Measurements from ENCODE around the gene PHYHD1. TPM values are rescaled to one million over a fixed set of nuclear protein-coding genes. Genes with fewer than 3 reads are reported as not detected.
A peak's percentile ranks its signal among the peaks of the same experiment; 100 is the strongest.

PHYHD1 gene
- polyA plus RNA-seq, 1 of the 3 experiments (the other 2 are of a cell fraction): not detected

GRCh38 chr9:128884164-128884563, 36.6 kb upstream of the PHYHD1 start:
- TF ChIP-seq CHD2 (IDR thresholded peaks at IDR 0.05; ENCODE audit: low read length, partially characterized antibody) (no peak), TEAD4 (IDR thresholded peaks at IDR 0.05; ENCODE audit: borderline replicate concordance, insufficient read depth) (no peak), MEF2A (IDR thresholded peaks at IDR 0.05; ENCODE audit: borderline replicate concordance, low read depth) (no peak), YY1 (IDR thresholded peaks at IDR 0.05; ENCODE audit: low read depth) (no peak), FOSL2 (IDR thresholded peaks at IDR 0.05; ENCODE audit: borderline replicate concordance, low read depth) (no peak), RAD21 (IDR thresholded peaks at IDR 0.05; ENCODE audit: low read length) (no peak), ZBTB33 (IDR thresholded peaks at IDR 0.05; ENCODE audit: borderline replicate concordance, low read depth) (no peak), EZH2phosphoT487 (IDR thresholded peaks at IDR 0.05; ENCODE audit: borderline replicate concordance, low read depth) (no peak), EP300 (IDR thresholded peaks at IDR 0.05; ENCODE audit: borderline replicate concordance in 1 of 2, low read depth in 1 of 2, low read length in 1 of 2) (no peak), TAF1 (IDR thresholded peaks at IDR 0.05; ENCODE audit: borderline replicate concordance, low read depth, low read length) (no peak), NFIC (IDR thresholded peaks at IDR 0.05; ENCODE audit: borderline replicate concordance) (no peak), FOXM1 (IDR thresholded peaks at IDR 0.05; ENCODE audit: low read depth) (no peak)
- Histone ChIP-seq H4K20me1 (ENCODE audit: insufficient read depth) (no peaks in the 10 kb centered on the region; the same call in 1 of the 2 replicates), H3K4me1 (ENCODE audit: control insufficient read depth in 1 of 2, insufficient read depth in 2 of 2, low read depth in 1 of 2, low read length in 1 of 2) (peaks cover 13 to 16% of the 10 kb centered on the region in 2 experiments; a peak in 2 of 4 replicates), H3K9me3 (no peaks in the 10 kb centered on the region), H3F3A (replicated peaks; ENCODE audit: insufficient read depth) (peaks cover 15% of the 10 kb centered on the region), H3K9me2 (no peaks in the 10 kb centered on the region), H2AFZ (ENCODE audit: low read depth) (no peak overlapping the region), H3K27me3 (ENCODE audit: insufficient read depth) (no peaks in the 10 kb centered on the region), H3K79me2 (ENCODE audit: insufficient read depth) (peaks cover 96% of the 10 kb centered on the region), H3K4me2 (peak overlapping the region; percentile 85), H3K4me3 (ENCODE audit: low read depth in 2 of 2, low read length in 1 of 2) (peak overlapping the region in 1 of 2 experiments; percentile 100; a peak in 1 of 4 replicates), H3K36me3 (replicated peaks in 1 of 2; ENCODE audit: control insufficient read depth in 1 of 2, insufficient read depth in 2 of 2, low read length in 1 of 2) (peaks cover 8 to 13% of the 10 kb centered on the region in 2 experiments), H3K27ac (ENCODE audit: low read depth in 2 of 2, low read length in 1 of 2) (no peak overlapping the region), H3K9ac (no peak overlapping the region)
- ChIA-PET POLR2A (no interaction called here), CTCF (interaction anchor here (0.9 to 1.0 kb wide), 2 partner anchors 32 to 44 kb away, joined by 3 to 4 read pairs; no protein-coding TSS in a partner anchor)
- no peak for DNase-seq
- 92% methylated on average over 2 of the region's 2 CpGs for WGBS (ENCODE audit: low lambda C conversion rate)

GRCh38 chr9:128885376-128885775, 35.4 kb upstream of the PHYHD1 start:
- H3K9me2 ChIP-seq: no peaks in the 10 kb centered on the region
- H3K79me2 ChIP-seq (ENCODE audit: insufficient read depth): peaks cover 96% of the 10 kb centered on the region
- no peak overlapping the region for H3K4me2 ChIP-seq
- no peak overlapping the region for H2AFZ ChIP-seq (ENCODE audit: low read depth)
- peaks cover 8 to 14% of the 10 kb centered on the region in 2 experiments for H3K36me3 ChIP-seq (replicated peaks in 1 of 2; ENCODE audit: control insufficient read depth in 1 of 2, insufficient read depth in 2 of 2, low read length in 1 of 2)
- no peak for DNase-seq
- ChIA-PET CTCF (interaction anchor here (1.2 to 1.8 kb wide), 2 partner anchors 43 to 58 kb away, joined by 3 to 5 read pairs; no protein-coding TSS in a partner anchor), POLR2A (no interaction called here)
- no peak overlapping the region for H3K27ac ChIP-seq (ENCODE audit: low read depth in 2 of 2, low read length in 1 of 2)
- H3K9me3 ChIP-seq: no peaks in the 10 kb centered on the region
- no peak overlapping the region for H3K4me3 ChIP-seq (ENCODE audit: low read depth in 2 of 2, low read length in 1 of 2)
- H3F3A ChIP-seq (replicated peaks; ENCODE audit: insufficient read depth): peaks cover 15% of the 10 kb centered on the region
- H4K20me1 ChIP-seq (ENCODE audit: insufficient read depth): no peaks in the 10 kb centered on the region; the same call in 1 of the 2 replicates
- H3K4me1 ChIP-seq (ENCODE audit: control insufficient read depth in 1 of 2, insufficient read depth in 2 of 2, low read depth in 1 of 2, low read length in 1 of 2): peaks cover 13 to 16% of the 10 kb centered on the region in 2 experiments; a peak in 2 of 4 replicates
- WGBS (ENCODE audit: low lambda C conversion rate): 97% methylated on average over 8 of the region's 8 CpGs
- TF ChIP-seq CHD2 (IDR thresholded peaks at IDR 0.05; ENCODE audit: low read length, partially characterized antibody) (no peak), TCF12 (IDR thresholded peaks at IDR 0.05) (no peak), SIN3A (IDR thresholded peaks at IDR 0.05; ENCODE audit: borderline replicate concordance, low read depth, low read length) (no peak), MEF2A (IDR thresholded peaks at IDR 0.05; ENCODE audit: borderline replicate concordance, low read depth) (no peak), JUND (IDR thresholded peaks at IDR 0.05) (no peak)
- no peaks in the 10 kb centered on the region for H3K27me3 ChIP-seq (ENCODE audit: insufficient read depth)
- H3K9ac ChIP-seq: no peak overlapping the region

Measured in SK-N-SH (cell line).